CD4-positive, alpha-beta T cell treated with Interleukin-4 for 4 hours (primary cell): Measurements from ENCODE around the gene KANSL3.
"Not testable (repeated sequence)": the region's sequence is repeated elsewhere in the genome, so short reads cannot be mapped to it uniquely, and the experiment has no call there.

ENCODE experiments used
- DNase-seq: peaks from one replicate; pipeline ENCODE4 v3.0.0-alpha.2; 2020

KANSL3 gene

DNA sequence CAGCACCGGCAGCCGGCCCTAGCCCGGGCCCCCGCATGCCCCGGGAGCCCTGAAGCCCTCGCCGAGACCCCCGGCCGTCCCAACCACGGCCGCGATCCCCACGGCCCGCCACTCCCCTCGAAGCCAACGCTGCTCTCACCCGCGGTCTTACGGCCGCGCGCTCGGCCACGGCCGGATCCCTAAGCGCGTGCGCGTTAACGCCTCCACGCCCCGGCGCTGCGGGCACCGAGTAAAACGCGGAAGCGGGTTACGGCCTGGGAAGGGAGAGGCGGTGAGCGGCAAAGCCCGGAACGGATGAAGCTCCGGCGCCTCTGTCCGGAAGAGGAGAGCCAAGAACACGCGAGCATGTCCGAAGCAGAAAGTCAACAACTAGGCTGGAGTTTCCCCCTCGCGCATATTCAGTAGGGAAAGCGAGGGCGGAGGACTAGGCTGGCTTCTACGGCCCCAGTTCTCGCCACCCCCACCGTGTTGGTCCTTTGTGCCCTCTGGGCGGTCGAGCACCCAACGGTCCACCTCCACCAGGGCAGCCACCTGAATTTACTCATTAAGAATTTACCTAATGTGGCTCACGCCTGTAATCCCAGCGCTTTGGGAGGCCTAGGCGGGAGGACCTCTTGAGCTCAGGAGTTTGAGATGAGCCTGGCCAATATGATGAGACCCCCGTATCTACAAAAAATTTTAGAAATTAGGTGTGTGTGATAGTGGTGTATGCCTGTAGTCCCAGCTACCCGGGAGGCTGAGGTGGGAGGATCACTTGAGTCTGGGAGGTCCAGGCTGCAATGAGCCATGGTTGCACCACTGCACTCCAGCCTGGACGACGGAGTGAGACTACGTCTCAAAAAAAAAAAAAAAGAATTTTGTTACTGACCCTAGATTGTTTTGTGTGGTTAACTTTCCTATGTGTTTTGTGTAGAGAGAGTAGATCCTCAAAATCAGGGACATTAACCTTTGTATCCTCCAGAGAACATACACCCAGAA lies at the start of gene KANSL3:
KANSL3 (minus strand) TSS at position 169 of the 978 bp plus-strand sequence. CDS start 1,177 bp downstream, outside the sequence.
- DNase-seq, result peak; percentile 90

DNA sequence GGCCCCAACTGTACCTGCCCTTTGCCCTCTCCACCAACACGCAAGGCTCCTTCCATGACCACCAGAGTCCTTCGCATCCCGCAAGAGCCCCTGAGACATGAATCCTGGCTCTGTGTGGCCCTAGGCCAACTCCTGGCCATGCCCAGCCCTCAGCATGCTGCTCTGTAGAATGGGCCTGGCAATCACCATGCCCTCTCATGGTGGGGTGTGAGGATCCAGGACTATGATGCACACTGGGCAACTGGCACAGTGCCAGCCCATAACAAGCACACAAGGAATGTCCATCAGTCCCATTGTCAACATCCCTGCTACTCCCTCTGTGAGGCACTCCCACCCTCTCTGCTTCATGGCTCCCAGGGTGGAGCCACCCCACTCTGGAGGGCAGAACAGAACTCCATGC lies 49.2 kb upstream of the KANSL3 start:
- DNase-seq, result no peak

DNA sequence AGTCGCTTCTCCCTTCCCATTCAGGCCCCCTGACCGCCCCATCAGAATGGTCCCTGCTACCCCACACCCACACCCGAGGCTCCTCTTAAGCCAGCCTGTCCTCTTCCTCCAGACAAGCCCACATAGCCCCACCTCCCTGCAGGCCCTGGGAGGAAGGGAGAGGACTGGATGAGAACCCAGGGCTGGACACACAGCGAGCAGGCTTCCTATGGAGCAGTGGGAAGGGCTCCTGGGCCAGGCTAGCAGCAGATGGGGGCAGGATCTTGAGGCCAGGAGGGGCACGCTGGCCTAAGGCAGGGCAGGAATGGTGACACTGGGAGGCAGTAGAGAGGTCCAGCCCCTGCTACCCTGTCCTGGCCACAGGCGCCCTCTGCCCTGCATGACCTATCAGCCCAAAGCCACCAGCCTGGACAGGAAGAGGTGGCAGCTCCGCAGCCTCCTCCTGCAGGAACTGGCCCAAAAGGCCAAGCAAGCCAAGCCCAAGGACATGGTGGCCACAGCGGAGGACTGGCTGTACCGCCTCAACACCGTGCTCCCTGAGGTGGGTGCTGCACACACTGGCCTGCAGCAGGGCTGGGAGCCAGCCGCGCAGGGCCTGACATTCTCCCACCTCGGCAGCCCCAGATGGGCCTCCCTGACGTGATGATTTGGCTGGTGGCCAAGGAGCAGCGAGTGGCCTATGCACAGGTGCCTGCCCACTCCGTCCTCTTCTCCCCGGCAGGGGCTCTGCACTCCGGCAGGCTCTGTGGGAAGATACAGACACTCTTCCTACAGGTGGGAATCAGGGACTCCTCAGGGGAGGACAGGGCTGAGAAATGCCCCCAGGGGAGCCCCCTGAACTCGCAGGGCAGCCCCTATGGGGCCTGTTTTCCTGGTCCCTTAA lies 47.7 kb upstream of the KANSL3 start:
- no peak for DNase-seq

DNA sequence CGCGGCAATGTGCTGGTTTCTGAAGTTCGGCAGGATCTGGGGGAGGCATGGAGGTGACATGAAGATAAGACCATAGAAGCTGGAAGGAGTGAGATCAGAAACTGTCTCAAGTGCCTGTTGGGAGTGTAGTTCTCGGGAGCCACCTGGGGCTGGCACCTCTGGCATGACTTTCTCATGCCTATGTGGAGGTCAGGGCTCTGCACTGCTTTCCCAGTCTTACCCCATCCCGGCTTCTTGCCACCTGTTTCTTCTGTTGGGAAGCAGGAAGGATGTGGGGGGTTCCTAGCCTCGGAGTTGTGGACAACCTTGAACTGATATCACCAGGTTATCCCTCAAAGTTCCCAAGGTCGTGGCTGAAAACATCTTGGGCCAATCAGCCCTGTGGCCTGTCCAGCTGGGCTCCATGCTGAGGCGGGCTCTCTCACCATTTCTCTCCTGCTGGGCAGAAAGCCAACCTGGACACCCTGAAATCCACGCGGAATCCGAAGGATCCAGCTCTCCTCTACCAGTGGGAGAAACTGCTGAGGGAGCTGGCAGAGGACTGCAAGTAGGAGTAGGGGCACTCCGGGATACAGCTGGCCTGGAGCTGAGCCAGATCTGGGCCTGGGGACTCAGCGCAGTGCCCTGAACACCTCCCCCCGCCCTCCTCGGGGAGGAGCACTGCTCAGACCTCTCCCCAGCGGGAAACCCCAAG lies 46.9 kb upstream of the KANSL3 start:
- DNase-seq, result no peak

DNA sequence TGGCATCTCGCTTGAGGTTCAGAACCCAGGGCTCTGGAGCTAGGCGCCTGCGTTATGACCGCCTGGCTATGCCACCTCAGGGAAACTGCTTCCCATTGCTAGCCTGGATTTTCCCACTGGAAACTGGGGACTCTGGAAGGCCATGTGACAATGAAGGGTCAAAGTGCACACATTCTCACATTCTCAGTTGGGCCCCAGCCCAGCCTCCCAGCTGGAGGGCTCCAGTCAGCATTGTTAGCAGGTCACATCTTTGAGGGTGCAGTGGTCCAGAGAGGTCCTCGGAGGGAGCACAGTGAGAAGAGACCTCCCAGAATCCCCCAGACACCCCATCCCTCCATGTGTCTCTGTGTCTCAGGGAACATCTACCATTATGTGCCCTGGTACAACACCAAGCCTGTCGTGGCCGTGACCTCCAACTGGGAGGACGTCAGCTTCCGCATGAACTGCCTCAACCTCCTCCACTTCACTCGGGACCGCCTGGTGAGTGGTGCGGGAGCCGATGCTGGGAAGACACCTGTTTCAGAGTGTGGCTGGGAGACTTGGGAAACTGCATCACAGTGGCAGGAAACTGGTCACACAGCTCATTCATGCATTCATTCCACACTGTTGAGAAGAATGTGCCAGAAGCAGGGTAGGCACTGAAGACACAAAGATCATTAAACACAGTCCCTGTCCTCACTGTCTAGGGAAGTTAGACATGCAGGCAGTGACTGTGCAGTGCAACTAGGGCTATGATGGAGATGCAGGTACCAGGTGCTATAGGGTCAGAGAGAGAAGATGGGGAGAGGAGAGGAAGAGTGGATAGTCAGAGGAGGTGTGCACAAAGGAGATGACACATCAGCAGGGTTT lies 46.1 kb upstream of the KANSL3 start:
- no peak for DNase-seq

DNA sequence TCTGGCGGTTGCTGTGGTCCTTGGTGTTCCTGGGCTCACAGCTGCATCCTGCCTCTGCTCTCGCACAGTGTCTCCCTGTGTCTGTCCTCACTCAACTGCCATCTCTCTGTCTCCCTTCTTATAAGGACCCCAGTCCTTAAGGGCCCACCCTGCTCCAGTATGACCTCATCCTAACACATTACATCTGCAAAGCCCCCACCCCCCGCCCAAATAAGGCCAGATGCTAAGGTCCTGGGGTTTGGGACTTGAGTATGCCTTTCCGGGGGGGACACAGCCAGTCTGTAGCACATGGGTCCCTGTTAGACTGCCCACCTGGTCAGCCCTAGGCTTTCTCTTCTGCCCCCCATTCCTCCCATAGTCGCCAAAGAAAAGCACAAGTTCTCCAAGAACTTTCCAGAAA lies 45.2 kb upstream of the KANSL3 start:
- no peak for DNase-seq

DNA sequence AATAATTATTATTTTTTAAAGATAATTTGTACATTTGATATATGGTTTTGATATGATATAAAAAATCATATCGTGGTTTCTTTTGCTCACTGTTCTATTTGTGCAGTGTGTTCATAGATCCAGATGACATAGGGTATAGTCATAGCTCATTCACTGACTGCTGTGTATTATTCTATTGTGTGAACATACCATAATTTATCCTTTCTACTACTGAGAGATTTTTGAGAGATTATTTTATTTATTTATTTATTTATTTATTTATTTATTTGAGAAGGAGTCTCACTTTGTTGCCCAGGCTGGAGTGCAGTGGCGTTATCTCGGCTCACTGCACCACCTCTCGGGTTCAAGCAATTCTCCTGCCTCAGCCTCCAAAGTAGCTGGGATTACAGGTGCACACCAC lies 43.4 kb upstream of the KANSL3 start:
- no peak for DNase-seq

DNA sequence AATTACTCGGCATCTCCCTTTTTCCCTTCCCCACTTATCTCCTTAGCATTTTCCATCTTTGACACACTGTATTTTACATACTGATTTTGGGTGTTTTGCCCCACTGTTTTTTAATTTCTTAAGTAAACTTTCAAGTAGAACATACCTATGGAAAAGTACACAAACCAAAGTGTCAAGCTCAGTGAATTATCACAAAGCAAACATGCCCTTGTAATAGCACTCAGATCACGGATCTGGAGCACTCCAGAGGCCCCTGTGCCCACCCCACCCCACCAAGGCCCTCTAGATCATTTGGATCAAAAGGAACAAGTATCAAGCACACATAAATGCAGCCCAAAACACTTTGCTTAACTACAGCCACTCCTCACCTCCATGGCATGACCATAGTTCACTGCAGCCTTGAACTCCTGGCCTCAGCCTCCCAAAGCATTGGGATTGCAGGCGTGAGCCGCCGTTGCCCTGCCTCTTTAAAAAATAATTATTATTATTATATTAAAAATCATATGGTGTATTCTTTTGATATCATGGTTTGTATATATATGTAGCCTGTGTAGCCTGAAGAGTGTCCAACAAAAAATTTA lies 42.5 kb upstream of the KANSL3 start:
- DNase-seq, result no peak

DNA sequence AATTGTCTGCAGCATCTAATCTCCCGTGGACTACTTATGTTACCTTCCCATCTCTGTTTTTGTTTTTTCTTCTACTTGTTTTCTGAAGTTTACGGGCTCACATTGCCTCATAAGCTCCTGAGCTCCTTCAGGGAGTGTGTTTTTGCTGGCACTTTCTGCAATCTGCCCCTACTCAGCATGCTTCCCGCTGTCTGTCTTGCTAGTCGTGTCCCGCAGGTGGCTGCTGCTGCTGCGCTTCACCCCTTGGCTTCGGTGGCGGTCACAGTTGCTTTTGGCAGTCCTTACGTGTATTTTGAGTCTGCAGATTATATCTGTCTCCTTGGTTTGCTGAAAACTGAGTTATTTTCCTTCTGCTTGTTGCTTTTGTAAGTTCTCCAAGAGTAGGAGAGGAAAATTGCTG lies 41.7 kb upstream of the KANSL3 start:
- no peak for DNase-seq

DNA sequence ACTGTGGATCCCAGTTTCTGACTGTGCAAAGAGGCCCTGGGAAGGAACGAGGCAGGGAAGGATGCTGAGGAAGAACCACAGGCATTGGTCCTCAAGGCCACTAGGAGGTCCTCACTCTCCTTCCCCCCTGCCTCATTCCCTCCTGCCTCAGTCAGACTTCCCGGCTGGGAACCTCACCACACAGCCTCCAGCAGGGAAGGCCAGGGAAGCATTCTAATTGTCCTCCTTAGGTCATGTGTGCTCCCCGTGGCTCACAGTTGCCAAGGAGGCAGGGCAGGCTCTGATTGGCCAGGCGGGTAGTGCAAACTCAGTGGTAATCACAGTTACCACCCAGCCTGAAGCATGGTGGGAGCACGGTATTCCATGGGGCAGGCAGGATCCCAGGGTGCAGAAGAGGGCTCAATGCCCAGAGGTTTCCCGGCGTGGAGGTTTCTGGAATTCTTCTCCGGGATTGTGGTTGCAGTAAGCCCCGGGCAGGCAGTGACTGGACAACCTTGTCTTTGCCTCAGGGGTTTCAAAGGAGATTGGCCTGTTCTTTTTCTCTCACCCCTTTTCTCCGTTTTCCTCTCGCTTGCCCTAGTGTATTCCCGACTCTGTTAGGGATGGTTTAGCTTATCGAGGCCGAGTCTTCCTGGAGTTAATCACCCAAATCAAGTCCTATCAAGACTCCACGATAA lies 31.6 kb upstream of the KANSL3 start:
- DNase-seq, result no peak

DNA sequence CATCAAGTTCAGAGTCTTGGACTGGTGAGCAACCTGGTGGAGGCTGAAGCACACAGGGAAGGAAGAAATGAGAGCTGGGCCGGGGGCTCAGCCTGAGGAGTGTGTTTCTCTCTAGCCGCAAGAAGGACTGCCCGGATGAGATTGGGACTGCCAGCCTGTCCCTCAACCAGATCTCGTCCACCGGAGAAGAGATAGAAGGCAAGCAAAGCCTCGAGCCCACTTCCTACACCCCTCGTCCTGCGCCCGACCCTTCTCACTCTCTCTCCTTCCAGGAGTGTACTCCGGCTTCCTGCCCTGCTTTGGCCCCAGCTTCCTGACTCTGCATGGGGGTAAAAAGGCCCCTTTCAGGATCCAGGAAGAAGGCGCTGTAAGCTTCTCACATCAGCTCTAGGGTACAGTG lies 30.7 kb upstream of the KANSL3 start:
- DNase-seq, result no peak

DNA sequence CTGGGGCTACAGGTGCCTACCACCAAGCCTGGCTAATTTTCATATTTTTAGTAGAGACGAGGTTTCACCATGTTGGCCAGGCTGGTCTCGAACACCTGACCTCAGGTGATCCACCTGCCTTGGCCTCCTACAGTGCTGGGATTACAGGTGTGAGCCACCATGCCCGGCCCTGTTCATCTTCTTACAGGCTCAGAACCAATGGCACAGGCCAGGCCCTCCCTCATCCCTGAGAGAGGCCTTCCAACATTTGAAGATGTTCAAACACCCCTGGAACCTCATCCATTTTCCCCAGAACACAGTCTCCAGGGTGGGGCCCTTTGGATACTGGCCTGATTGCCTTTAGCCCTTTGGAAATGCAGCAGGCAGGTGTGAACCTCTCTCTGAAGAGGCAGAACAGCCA lies 27.6 kb upstream of the KANSL3 start:
- not testable (repeated sequence) for DNase-seq

DNA sequence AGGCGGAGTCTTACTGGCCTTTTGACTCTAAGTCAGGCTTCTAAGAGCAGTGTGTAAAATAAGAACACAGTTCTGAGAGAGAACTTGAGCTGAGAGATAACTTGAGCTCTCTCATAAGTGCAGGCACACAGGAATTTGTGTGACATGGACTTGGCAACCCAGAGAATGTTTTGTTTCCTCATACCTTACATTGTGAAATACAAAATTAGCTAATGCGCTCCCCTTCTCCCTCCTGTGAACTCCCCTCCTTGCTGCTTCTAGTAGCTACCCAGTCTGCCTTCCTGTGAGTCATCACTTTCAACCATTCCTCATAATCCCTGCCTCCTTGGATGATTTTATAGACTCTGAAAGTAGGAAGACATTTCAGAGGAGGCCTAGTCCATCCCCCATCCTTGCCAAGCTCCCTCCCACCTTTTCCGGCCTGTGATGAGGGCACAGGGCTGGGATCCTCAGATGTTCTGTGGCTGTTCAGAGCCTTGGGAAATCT lies 27.0 kb upstream of the KANSL3 start:
- no peak for DNase-seq

DNA sequence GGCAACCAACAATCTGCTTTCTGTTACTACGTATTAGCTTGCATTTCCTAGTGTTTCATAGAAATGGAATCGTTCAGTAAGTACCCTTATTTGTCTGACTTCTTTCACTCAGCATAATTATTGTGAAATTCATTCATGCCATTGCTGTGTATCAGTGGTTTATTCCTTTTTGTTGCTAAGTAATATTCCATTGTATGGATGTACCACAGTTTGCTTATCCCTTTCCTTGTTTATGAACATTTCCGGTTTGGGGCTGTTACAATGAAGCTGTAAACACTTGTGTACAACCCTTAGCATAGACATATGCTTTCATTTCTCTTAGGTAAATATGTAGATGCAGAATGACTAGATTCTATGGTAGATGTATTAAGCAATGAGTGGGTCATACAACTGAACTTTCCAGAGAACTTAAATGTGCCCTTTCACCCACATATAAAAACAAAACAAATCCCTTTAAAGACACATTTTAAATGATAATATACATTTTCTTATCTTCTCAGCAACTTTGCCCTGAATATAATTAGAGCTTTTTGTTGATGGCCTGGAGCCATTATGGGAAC lies 26.3 kb upstream of the KANSL3 start:
- no peak for DNase-seq

DNA sequence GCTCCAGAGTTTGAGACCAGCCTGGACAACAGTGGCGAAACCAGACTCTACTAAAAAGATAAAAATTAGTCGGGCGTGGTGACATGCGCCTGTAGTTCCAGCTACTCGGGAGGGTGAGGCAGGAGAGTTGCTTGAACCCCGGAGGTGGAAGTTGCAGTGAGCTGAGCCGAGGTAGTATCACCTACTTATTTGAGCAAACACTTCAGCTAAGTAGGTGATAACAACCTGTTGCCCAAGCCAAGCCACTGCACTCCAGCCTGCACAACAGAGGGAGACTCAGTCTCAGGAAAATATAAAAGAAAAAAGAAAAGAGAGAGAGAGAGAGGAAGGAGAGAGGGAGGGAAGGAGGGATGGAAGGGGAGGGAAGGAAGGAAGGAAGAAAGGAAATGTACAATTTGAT lies 25.7 kb upstream of the KANSL3 start:
- no peak for DNase-seq

DNA sequence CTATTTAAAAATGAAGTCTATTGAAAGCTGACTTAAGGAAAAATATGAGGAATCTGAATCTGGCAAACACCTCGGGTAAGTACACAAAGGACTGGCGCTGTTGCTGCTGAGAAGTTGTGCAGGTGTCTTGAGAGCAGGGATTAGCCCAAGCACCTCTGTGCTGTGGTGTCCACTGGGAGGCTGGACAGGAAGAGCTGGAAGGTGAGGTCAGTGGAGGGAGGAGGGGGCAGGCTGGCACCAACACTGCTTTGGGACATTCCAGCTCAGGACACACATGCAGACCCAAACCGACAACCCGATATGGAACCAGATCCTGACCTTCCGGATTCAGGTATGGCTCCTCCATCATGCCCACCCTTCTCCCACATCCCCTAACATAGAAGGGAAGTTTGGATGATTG lies 25.1 kb upstream of the KANSL3 start:
- no peak for DNase-seq

DNA sequence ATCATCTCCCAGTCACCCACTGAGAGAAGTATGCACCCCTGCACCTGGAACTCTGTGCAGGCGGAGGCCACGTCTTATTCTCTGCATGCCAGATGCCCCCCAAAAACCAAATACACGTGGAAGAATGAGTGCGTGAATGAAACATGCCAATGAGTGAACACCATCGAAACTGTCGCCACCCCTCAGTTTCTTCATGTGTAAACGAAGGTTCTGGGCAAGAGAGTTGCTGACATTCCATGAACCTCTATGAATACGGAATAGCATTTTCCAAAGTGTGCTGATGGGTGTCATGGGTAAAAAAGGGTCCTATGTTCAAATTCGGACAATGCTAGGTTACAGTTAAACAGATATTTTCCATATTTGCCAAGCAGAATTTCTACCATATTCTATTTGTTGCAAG lies 24.2 kb upstream of the KANSL3 start:
- DNase-seq, result no peak

DNA sequence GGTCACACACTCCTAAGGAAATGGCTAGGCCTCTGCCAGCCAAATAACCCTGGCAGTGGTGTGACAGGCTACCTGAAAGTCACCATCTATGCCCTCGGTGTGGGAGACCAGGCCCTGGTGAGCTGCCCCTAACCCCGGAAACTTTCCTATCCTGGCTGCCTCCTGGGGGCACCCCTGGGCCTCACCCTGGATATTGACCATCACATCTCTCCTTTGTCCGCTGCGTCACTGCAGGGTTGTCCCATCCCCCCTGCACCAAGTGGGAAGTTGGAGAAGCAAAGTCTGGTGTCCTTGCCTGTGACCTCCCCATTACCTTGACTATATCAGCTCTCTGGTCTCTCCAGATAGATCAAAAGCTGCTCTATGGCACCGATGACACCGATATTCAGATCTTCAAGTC lies 23.2 kb upstream of the KANSL3 start:
- DNase-seq, result no peak

DNA sequence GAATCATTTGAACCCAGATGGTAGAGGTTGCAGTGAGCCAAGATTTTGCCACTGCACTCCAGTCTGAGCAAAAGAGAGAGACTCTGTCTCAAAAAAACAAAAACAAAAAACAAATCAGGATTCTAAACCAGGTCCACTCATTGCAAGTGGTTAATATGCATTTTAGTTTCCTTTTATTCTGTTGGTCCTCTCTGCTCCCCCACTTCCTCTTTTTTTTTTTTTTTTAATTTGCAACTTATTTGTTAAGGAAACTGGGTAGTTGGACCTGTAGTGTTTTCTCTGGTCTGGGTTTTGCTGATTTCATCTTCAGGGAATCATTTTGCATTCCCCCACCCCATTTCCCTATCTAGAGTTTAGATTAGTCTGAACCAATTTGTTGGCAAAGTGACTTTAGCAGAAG lies 18.4 kb upstream of the KANSL3 start:
- no peak for DNase-seq

DNA sequence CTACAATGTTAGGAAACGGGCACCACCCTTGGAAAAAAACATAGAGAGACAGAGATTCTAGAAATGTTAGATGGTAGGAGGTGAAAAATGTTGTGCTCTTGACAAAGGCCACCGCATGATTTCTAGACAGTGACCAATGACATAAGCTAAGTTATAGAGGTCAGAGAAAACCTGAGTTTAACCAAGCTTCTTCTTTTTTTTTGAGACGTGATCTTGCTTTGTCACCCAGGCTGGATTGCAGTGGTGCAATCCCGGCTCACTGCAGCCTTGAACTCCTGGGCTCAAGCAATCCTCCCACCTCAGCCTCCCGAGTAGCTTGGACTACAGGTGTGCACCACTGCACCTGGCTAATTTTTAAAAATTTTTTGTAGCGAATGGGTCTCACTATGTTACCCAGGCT lies 17.4 kb upstream of the KANSL3 start:
- DNase-seq, result no peak

DNA sequence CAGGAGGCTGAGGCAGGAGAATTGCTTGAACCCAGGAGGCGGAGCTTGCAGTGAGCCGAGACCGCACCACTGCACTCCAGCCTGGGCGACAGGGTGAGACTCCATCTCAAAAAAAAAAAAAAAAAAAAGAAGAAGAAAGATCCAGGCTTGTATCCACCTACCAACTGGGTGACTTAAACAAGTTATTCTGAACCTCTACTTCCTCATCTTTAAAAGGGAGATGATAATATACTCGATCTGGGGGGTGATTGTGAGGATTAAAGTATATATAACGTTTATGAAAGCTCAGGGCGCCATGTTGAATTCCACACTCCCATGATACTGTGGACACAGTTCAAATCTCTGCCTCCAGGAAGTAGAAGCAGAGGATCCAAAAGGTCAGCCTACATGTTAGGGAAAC lies 16.7 kb upstream of the KANSL3 start:
- not testable (repeated sequence) for DNase-seq
